Astrocyte (in vitro differentiated cells and primary cell): ENCODE measurements around the gene LYPD6B.

Experiments used
- EZH2 ChIP-seq: IDR thresholded peaks from 2 replicates; pipeline ENCODE4 v1.6.1; 2012; ENCODE audit warnings: mild to moderate bottlenecking, low read length, inconsistent platforms; ENCODE audit not compliant: insufficient read depth
- TF ChIP-seq, protein P1 (sequence below): IDR thresholded peaks from 2 replicates; pipeline ENCODE4 v1.5.1; 2011; ENCODE audit warnings: low read depth, mild to moderate bottlenecking, inconsistent platforms, low read length, moderate library complexity; ENCODE audit not compliant: insufficient read depth

GRCh38 chr2:149027590-149028250, 10.8 kb upstream of the LYPD6B start:
- TF ChIP-seq, protein P1, sequence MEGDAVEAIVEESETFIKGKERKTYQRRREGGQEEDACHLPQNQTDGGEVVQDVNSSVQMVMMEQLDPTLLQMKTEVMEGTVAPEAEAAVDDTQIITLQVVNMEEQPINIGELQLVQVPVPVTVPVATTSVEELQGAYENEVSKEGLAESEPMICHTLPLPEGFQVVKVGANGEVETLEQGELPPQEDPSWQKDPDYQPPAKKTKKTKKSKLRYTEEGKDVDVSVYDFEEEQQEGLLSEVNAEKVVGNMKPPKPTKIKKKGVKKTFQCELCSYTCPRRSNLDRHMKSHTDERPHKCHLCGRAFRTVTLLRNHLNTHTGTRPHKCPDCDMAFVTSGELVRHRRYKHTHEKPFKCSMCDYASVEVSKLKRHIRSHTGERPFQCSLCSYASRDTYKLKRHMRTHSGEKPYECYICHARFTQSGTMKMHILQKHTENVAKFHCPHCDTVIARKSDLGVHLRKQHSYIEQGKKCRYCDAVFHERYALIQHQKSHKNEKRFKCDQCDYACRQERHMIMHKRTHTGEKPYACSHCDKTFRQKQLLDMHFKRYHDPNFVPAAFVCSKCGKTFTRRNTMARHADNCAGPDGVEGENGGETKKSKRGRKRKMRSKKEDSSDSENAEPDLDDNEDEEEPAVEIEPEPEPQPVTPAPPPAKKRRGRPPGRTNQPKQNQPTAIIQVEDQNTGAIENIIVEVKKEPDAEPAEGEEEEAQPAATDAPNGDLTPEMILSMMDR, result no peak
- TF ChIP-seq EZH2, result no peak
